Small intestine (tissue), 7 donors: ENCODE results near the gene RAE1. TPM values are rescaled to one million over a fixed set of nuclear protein-coding genes. Genes with fewer than 3 reads are reported as not detected.

Source experiments
- DNase-seq, 2 donors: peaks; one replicate each; pipeline versions ENCODE4 v3.0.0 to v3.0.0-alpha.2; 2013
- FAIRE-seq: peaks from 2 replicates; lab custom pipeline; 2012; peaks lifted over from hg19 to GRCh38; lab: Jason Lieb, UNC
- H3K27ac ChIP-seq, 3 donors: one replicate each; pipeline ENCODE4 v1.5.1; 2013; ENCODE audit warnings: low read length in 2 of 3, mild to moderate bottlenecking in 2 of 3, control low read depth in 1 of 3, inconsistent platforms in 1 of 3, low read depth in 1 of 3, moderate library complexity in 1 of 3
- H3K27me3 ChIP-seq, 3 donors: one replicate each; pipeline ENCODE4 v1.6.1; 2013; ENCODE audit warnings: low read length in 3 of 3, inconsistent platforms in 1 of 3; ENCODE audit not compliant: control insufficient read depth in 3 of 3, insufficient read depth in 3 of 3
- H3K36me3 ChIP-seq, 3 donors: one replicate each; pipeline ENCODE4 v1.6.1; 2013; ENCODE audit warnings: low read length in 3 of 3, inconsistent platforms in 1 of 3, low read depth in 1 of 3, mild to moderate bottlenecking in 1 of 3, moderate library complexity in 1 of 3; ENCODE audit not compliant: control insufficient read depth in 3 of 3, insufficient read depth in 2 of 3
- H3K4me1 ChIP-seq, 3 donors: one replicate each; pipeline ENCODE4 v1.6.1; 2013; ENCODE audit warnings: low read length in 2 of 3, inconsistent platforms in 1 of 3, low read depth in 1 of 3, mild to moderate bottlenecking in 1 of 3, moderate library complexity in 1 of 3; ENCODE audit not compliant: control insufficient read depth in 3 of 3, insufficient read depth in 2 of 3
- H3K4me3 ChIP-seq, 3 donors: one replicate each; pipeline ENCODE4 v1.5.1; 2013; ENCODE audit warnings: low read length in 3 of 3, control low read depth in 1 of 3, inconsistent platforms in 1 of 3, low read depth in 1 of 3, mild to moderate bottlenecking in 1 of 3, moderate library complexity in 1 of 3
- H3K9me3 ChIP-seq, 2 donors: one replicate each; pipeline ENCODE4 v1.6.1; 2013; ENCODE audit warnings: low read depth in 1 of 2, low read length in 1 of 2; ENCODE audit not compliant: control insufficient read depth in 2 of 2, insufficient read depth in 1 of 2
- WGBS, 3 donors: extraction: QIAGEN DNeasy Blood & Tissue Kit; methylation state at CpG; one replicate each; pipeline ENCODE4 v1.1.7; 2013; 5-methylcytosine and 5-hydroxymethylcytosine counted together
- polyA plus RNA-seq, 4 donors: library from polyadenylated mRNA; stranded (reverse) in 3 of 4; unstranded in 1 of 4; fragments of 200-250 nt in 3 of 4; fragments of 120-200 nt in 1 of 4; gene quantifications; one replicate each; pipeline versions ENCODE4 v1.2.1 to v1.2.3, GENCODE V29; 2013
- donor health status: healthy with polysubstance abuse.
- donor health status: control.
- donor health status: control.
- donor health status: Bipolar disorder and iron deficiency.
- donor health status: healthy.

The RAE1 gene
- polyA plus RNA-seq, 4 donors = 15.7 to 37.0 (median 18.6) TPM

DNA sequence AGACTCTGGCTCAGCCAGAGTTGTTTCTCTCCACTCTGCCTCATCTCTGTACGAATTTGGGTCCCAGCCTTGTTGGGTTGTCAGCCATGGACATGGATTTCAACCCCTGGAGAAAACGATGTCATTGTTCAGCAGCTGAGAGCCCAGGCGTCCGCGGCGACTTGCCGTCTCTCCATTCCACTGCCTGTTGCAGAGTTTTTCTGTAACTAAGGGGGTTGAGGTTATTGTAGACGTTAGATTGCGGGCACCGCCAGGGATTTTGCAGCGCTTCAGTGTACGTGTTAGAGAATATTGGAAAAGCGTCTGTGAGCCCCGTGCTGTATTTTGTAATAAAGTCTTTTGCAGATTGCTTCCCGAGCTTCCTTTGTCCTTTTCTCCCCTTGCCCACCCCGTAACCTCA, 27.1 kb downstream of the RAE1 start:
- no peaks in the 10 kb centered on the region for H3K9me3 ChIP-seq
- no peak for DNase-seq
- peaks cover 9 to 50% (median 24%) of the 10 kb centered on the region in 3 donors for H3K36me3 ChIP-seq
- H3K27ac ChIP-seq = no peak overlapping the region
- no peaks in the 10 kb centered on the region for H3K4me1 ChIP-seq
- H3K4me3 ChIP-seq = no peak overlapping the region
- FAIRE-seq = no peak
- H3K27me3 ChIP-seq = no peaks in the 10 kb centered on the region
- WGBS, 3 donors = 88 to 91% (median 91%) methylated on average over 16 of the region's 16 CpGs

DNA sequence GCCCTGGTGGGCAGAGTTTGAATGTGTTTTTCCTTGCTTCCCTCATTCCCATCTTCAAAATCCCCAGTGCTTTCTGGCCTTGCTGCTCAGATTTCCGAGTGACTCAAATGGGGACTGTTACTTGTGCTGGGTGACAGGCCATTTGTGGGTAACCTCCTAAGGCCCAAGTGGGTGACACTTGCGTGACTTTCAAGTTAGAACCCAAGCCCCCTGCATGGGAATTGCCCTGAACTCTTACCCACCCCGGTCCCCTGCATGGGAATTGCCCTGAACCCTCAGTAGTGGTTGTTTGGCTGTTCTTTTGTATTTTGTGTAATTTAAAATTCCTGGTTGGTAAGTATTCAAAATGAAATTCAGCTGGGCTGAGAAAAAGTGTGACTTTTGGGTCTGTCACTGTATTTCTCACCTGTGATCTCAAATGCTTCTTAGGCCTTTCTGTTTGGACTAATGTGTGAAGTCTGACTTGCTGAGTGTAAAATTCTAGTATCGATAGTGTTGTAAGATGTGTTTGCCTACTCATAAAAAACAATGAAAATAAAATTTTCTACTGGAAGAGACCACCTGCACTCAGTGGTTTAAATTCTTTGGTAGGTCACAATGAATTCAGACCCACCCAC, 27.7 kb downstream of the RAE1 start:
- DNase-seq (no peak), FAIRE-seq (no peak)
- Histone ChIP-seq H3K36me3 (peaks cover 9 to 49% (median 24%) of the 10 kb centered on the region in 3 donors), H3K4me1 (no peaks in the 10 kb centered on the region), H3K27me3 (no peaks in the 10 kb centered on the region), H3K9me3 (no peaks in the 10 kb centered on the region), H3K27ac (no peak overlapping the region), H3K4me3 (no peak overlapping the region)
- 81 to 87% (median 84%) methylated on average over 4 of the region's 4 CpGs for WGBS, 3 donors

DNA sequence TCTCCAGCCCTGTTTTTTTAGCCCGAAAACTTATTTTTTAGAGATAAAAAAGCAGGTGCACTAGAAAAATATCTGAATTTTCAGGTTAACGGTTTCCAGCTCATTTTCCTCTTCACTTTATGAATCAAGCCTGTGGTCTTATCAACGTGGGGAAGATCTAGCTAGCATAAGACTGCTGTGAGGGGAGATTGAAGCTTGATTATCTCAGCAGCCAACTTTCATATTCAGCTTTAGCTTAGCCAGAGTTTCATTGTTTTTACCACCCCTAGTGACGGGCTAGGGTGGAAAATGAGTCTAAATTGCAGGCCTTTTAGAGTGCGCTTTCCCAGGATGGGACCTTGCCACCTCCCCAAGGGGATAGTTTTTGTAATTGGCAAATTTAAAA, 28.2 kb downstream of the RAE1 start:
- Histone ChIP-seq H3K27ac (no peak overlapping the region), H3K9me3 (no peaks in the 10 kb centered on the region), H3K4me1 (no peaks in the 10 kb centered on the region), H3K4me3 (no peak overlapping the region), H3K27me3 (no peaks in the 10 kb centered on the region), H3K36me3 (peaks cover 9 to 45% (median 22%) of the 10 kb centered on the region in 3 donors)
- FAIRE-seq = no peak
- no peak for DNase-seq
- WGBS, 3 donors = 74 to 84% (median 78%) methylated on average over 5 of the region's 5 CpGs

DNA sequence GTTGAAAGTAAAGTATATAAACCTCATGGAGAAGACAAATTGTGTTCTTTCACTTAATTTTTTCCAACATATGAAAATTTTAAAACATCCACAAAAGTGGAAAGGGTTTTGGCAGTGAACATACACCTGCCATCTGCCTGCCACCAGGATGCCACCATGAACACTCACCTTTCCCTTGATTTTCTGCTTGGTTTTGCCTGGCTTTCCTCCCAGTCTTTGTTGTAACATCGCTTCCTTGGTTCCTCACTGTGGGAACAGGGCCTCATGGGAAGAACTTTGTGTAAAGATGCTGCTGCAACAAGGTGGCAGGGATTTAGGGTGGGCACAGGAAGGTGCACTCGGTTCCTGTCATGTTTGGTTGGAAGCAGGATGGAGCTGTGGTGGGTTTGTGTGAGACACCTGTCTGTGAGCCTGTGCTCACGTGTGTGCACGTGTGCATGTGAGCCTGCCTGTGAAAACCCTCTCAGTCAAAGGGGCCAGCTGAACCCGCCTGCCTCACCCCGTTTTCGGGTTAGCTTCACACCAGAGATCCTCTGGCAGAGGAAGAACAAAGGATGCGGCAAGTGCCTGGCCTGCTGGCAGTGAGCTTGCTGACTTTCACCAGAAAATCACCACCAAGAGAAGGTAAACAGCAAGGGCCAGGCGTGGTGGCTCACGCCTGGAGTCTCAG, 29.2 kb downstream of the RAE1 start:
- Histone ChIP-seq H3K27me3 (no peaks in the 10 kb centered on the region), H3K36me3 (peaks cover 9 to 36% (median 15%) of the 10 kb centered on the region in 3 donors), H3K27ac (no peak overlapping the region), H3K4me1 (no peaks in the 10 kb centered on the region), H3K9me3 (no peaks in the 10 kb centered on the region), H3K4me3 (no peak overlapping the region)
- no peak for DNase-seq
- WGBS, 3 donors = 86 to 89% (median 87%) methylated on average over 10 of the region's 10 CpGs
- no peak for FAIRE-seq

- H3K36me3 ChIP-seq = peaks cover 6 to 24% (median 9%) of the 10 kb centered on the region in 3 donors
- no peaks in the 10 kb centered on the region for H3K4me1 ChIP-seq
- DNase-seq (peak; percentile 77 to 85), FAIRE-seq (no peak)
- H3K4me3 ChIP-seq = no peak overlapping the region
- H3K27me3 ChIP-seq = no peaks in the 10 kb centered on the region
- no peak overlapping the region for H3K27ac ChIP-seq
- no peaks in the 10 kb centered on the region for H3K9me3 ChIP-seq
- WGBS, 3 donors = 52% methylated on average over 20 of the region's 20 CpGs
Measured at GRCh38 chr20:57381596-57382503, 30.8 kb downstream of the RAE1 start.

DNA sequence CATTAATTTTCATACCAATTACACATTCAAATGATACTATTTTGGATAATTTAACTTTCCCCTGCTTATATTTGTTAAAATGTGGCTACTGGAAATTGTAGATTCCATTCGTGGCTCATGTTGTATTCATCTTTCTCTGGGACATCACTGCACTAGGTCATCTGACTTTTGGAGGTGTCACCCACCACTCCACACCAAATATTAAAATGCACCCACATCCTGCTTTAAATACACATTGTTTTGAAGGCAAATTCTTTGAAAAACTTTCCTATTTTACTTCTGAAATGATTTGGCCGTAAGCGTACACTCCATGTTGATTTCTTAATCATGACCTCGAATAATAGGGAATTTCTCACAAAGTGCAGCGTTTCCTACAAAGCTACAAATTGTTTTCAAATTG, 31.5 kb downstream of the RAE1 start:
- H3K9me3 ChIP-seq = no peaks in the 10 kb centered on the region
- peaks cover 4 to 18% (median 5%) of the 10 kb centered on the region in 3 donors for H3K36me3 ChIP-seq
- DNase-seq (no peak), FAIRE-seq (no peak)
- no peak overlapping the region for H3K27ac ChIP-seq
- 80 to 89% (median 86%) methylated on average over 5 of the region's 5 CpGs for WGBS, 3 donors
- H3K4me3 ChIP-seq = no peak overlapping the region
- H3K27me3 ChIP-seq = no peaks in the 10 kb centered on the region
- H3K4me1 ChIP-seq = no peaks in the 10 kb centered on the region

- WGBS, 3 donors = 70 to 82% (median 76%) methylated on average over 20 of the region's 20 CpGs
- FAIRE-seq = no peak
- Histone ChIP-seq H3K27me3 (no peaks in the 10 kb centered on the region), H3K27ac (no peak overlapping the region), H3K9me3 (no peaks in the 10 kb centered on the region), H3K4me1 (no peaks in the 10 kb centered on the region), H3K4me3 (no peak overlapping the region), H3K36me3 (peaks cover 0 to 9% (median 0%) of the 10 kb centered on the region in 3 donors)
- peak in 1 of 2 donors; percentile 47 for DNase-seq
Measured at GRCh38 chr20:57383447-57384347, 32.6 kb downstream of the RAE1 start.
